Hematopoietic multipotent progenitor cell treated with erythropoietin and hydrocortisone succinate and interleukin-3 and kit ligand, for 17 days (in vitro differentiated cells): ENCODE data around the gene PRKCB.

Experiments used
- DNase-seq: peaks from one replicate; pipeline ENCODE4 v3.0.0-alpha.2; 2015; ENCODE audit warnings: low spot score

The PRKCB gene

DNA sequence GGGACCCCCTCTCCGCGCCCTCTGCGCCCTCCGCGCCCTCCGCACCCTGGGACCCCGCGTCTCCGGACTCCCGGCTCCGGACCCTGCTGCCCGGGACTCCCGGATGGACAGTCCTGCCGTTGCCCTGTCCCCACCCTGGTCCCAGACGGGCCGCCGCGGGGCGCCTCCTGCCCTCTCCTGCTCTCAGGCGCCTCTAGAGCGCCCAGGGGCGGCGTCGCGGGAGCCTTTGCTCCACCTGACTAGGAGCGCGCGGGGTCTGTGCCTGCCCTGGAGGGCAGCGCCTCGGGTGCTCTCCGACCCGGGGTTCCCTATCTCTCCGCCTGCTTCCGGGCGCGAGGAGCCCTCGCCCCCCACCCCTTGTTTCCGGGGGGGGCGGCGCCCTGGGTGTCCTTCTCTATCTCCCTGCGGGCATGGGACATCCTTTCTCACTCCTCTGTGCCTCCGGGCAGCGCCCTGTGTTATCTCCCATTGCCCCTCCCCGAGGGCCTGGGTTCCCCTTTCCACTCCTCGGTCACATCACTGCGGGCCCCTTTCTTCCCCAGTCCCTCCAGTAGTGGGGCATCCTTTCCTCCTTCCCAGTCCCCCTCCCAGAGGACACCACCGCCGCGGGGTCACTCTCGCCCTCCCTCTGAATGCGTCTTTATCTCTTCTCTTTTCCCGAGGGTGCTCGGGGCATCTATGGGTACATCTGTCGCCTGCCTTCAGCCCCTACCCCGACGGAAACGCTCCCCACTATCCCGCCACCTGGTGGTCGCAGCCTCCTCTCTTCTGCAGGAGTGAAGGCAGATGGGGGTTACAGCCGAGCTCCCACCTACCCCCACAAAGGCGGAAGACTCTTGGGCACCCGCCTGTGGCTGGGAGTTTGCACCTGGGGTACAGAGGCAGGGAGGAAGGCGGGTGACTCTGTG, 875 bp downstream of the PRKCB start:
- no peak for DNase-seq

DNA sequence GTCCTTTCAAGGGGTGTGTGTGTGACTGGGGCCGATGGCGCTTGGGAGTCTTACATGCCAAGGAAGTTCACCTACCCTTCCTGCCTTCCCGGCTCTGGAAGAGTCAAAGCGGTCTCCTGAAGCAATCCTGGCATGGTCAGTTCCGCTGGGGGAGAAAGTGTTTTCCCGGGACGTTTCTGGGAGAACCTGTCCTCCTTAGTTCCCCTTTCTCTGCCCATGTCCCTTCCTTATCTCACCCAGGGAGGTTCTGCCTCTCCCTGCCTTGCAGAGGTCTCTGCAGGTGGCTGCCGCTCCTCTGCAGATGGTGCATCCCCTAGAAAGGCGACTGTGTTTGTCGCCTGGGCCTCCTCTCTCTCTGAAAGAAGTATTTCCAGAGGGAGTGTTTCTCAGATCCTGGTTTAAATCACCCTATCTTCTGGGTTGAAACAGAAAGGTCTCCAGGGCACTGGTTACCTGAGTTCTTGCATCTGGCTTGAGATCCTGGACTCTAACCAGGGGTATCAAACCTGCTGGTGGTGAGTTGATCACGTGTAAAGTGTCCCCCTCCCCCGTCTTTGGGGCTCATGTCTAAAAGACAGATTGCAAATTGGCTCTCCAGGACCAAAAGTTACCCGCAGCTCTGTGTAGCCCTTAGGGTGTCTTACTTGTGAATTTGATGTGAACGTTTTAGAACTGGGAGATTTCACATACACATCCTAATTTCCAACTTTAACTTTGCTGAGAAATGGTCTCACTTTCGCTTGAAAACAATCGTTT, 1.9 kb downstream of the PRKCB start:
- no peak for DNase-seq

DNA sequence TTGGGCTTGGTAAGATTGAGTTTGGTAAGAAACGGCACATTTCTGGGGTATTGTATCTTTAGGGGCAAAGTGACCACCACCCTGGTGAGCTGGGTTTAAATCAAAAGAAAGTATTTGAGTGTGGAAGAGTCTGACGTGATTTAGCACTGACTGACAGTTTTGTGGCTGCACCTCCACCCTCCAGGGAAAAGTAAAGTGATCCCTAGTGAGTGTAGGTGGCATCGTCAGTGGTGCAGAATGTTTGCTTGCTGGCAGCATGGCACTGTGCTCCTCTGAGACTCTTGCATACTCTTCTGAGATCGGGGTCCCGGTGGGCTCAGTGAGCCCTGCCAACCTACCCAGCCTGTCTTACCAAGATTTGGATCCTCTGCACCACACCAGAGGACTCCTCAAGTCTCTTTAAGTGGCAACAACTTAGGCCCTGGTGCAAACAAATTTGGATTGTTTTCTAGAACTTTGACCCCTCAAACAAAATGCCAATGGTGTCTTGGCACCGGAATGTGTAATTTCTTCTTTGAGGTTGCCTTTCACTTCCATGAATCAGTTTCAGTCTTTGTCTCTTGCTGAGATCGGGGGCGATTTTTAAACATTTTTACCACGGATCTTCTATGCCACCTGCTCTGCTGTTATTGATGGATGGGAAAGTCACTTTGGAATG, 2.8 kb downstream of the PRKCB start:
- DNase-seq, result no peak

DNA sequence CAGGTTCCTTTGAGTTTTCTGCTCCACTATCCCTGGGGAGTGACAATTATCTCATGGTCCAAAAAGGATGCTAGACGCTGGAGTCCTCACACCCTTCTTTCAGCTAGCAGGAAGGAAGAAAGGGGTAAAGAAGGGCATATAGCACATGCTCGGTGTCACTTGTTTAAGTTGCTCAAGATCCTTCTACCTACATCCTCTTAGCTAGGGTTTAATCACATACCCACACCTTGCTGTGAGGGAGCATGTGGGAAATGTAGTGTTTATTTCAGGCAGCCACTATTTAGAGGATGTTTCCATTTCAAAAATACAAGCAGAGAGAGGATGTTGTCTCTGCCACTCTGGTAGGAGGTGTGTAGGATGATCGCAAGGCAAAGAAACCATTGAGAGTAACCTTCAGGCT, 4.5 kb downstream of the PRKCB start:
- no peak for DNase-seq

DNA sequence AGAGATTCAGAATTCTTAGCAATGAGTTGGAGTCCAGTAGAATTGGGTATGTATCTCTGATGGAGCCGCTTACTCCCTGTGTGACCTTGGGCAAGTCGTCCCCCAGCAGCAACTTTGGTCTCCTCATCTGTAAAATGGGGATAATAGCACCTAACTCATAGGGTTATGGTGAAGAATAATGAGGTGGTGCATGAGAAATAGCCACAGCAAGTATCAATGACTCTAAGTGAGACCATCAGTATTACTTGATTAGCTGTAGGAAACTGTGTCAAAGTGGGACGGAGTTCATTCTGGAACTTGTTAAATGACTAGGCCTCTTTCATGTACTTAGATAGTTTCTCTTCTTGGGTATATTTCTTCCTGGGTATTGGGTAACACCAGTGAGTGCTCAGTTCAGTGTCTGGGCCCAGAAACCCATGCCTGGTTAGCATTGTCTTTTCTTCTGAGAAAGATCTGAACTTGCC, 6.4 kb downstream of the PRKCB start:
- DNase-seq, result no peak

DNA sequence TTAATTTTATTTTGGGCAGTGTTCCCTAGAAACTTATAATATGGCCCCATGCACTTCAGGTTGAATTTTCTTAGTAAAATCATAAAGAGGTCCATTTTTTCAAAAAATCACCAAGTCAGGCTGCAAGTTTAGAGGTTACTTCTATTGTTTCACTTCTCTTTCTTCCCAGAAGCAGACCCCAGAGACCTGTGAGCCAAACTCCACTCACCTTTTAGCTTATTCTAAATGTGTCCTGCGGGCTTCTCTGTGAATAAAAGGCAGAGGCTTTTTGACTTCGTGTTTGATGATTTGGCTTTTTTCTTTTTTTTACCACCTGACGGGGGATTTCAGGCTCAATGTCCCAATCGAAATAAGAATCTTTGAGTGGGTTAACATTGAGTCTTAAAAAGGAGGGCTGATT, 7.4 kb downstream of the PRKCB start:
- no peak for DNase-seq

DNA sequence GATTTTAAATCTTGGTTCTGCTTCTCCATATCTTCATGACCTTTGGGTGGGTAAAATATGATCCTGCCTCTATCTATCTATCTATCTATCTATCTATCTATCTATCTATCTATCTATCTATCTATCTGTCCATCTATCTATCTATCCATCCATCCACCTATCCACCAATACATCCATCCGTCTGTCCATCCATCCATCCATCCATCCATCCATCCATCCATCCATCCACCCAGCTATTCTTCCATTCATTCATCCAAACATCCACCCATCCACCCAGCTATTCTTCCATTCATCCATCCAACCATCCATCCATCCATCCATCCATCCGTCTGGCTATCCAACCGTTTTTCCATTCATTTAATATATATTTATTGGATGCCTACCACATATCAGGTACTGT, 11.5 kb downstream of the PRKCB start:
- DNase-seq, result no peak

DNA sequence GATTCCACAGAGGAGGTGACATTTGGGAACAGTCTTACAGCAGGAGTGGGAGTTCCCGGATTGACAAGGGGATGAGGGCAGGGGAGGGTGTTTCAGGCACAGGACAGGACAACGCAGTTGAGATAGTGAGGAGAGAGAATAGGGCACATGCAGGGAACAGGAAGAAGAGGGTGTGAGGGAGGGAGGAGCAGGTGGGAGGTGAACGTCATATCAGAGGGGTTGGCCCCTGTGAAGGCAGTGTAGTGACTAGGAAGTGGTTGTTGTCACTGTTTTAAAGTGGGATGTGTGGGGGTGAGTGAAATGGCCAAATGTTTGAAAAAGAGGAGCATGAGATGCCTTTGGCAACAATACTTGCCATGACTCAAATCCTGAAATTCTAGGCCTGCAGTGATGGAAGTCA, 12.2 kb downstream of the PRKCB start:
- no peak for DNase-seq

DNA sequence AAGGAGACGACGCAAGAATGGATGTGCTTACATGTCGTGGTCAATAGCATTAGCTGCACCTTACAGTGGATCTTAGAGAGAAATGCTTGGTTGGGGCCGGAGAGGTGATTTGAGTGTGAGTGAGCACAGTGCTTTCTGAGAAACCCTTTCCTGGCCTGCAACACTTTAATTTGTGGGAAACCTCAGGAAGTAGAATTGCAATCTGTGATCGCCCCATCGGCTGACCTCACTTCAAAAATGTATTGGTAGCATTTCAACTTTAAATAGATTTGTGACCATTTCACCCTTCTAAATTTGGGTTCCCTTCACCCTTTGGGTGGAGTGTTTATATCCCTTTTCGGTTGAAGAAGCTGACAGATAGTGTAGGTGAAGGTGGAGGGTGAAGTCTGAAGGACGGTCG, 13.2 kb downstream of the PRKCB start:
- no peak for DNase-seq

DNA sequence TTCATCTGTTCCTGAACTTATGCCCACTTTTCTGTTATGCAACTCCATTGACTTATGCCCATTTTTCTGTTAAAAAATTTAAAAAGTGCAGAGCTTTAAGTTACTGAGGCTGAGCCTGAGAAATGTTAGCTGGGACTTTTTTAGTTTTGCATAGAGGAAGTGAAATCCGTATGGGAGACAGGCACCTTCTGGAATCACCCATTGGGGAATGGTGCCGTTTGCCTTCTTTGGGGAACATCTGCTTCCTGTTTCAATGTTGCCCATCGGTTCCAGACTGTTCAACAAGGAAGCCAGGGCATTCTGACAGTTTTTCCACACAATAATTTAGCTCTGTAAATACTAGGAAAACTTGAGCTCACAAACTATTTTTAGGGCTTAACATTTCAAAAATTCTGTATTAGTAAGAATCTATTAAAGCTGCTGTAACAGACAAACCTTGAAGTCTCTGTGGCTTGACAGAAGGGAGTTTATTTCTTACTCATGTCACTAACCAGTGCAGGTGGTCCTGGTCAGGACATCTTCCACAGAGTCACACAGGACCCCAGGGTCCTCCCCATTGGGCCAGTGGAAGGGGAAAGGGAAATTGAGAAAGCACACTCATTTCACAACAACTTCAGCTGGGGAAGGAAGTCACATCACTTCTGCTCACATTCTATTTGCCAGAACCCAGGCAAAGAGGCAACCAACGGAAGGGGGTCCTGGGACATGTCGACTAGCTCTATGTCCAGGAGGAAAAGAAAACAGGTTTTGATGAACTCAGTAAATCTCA, 17.2 kb downstream of the PRKCB start:
- no peak for DNase-seq

DNA sequence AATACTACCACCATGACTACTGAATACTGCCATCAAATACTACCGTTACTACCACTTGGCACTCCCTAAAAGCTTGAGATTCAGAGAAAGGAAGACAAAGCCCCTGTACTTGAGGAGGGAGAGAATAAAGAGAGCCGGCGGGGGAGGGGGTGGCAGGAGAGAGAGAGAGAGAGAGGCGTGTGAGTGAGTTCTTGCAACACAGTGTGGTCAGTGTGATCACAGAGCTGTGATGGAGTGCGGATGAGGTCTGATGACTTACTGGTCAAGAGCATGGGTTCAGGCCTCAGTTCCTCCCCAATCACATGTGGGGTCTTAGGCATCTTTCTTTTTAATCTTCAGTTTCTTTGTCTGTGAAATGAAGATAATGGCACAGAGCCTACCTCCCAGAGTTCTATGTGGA, 19.2 kb downstream of the PRKCB start:
- no peak for DNase-seq

DNA sequence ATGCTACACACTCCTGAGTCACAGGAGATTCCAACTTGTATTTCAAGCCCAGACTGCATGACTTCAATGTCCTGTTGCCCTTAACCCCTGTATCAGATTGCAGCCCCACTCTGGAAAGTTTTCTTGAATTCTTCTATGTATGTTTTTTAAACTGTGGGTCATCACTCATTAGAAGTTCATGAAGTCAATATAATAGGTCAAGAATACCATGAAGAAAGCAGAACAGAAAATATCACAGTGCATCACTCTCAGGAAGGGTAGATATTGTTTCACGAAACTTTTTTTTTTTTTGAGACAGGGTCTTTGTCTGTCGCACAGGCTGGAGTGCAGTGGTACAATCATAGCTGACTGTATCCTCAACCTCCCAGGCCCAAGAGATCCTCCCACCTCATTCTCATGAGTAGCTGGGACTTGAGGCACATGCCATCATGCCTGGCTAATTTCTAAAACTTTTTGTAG, 20.5 kb downstream of the PRKCB start:
- DNase-seq, result no peak

DNA sequence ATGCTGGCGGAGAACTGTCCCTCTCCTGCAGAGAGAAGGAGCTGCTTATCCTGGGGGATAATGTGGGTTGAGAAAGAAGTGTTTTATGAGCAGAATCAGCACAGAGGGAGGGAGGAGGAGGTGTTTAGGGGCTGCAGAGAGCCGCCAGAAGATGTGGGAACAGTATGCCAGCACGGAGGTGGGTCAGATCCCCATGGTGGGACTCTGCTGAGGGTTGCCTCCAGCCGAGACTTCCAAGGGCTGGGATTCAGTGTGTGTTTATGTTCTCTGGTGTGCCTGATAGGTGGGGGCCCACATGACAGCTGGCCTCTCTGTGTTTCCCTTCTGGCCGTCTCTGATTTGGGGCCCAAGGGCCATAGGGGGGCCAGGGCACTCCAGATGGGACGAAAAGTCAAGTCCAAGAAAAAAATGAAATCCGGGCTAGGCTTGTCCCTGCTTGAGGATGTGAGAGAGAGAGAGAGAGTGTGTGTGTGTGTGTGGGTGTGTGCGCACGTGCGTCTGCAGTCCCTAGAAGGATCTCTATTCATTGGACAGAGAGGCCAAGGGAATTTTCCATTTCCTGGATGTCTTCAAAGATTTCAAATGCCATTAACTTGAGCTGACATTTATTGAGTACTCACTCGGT, 21.6 kb downstream of the PRKCB start:
- DNase-seq, result no peak

DNA sequence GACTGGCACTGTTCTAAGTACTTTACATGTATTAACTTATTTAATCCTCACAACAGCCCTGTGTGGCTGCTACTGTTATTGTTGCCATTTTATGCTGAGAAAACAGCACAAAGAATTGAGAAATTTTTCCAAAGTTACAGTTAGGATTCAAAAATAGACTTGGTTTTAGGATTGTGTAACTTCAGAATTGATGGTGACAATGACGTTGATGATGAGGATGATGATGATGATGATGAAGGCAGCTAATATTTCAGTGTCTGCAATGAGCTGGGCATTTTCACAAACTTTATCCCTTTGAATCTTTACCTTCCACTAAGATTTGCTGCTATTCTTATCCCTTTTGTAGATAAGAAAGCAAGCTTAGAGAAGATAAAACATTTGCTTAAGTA, 22.1 kb downstream of the PRKCB start:
- no peak for DNase-seq

DNA sequence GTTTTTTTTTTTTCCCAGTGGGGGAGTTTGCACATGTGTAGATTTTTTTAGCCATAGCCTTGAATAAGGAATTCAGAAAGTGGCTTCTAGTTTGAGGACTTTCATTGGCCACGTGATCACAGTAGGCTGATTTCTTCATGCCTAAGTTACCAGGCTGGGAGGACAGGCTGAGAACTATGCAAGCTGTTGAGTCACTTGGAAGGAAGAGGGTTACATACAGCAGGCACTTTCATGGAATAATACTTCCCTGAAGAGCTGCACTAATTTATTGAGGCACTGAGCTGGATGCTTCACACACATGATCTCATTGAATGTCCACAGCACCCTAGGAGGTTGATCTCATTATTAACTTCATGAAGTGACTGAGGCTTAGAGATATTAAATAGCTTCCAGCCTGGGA, 22.8 kb downstream of the PRKCB start:
- no peak for DNase-seq

DNA sequence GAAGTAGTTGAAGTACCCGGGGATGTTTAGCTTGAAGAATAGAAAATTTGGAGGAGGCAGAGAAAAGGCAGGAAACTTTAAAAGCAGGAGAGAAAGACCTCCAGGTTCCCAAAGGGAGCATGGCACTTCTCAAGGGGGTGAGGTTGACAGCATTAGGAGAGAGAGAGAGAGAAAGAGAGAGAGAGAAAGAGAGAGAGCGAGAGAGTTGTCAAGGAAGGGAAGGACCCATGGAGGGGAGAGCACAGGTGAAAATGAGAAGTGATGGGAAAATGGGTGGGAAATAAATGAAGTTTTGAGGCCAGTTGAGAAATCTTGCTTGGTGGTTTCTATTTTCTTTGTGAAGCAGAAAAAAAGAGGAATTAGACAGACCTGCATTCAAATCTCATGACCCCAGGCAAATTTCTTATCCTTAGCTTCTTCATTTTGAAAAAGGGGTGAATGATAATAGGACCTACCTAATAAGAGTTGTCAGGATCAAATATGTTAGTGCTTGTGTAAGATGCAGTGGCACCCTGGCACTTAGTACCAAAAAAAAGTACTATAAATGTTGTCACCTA, 24.0 kb downstream of the PRKCB start:
- no peak for DNase-seq

DNA sequence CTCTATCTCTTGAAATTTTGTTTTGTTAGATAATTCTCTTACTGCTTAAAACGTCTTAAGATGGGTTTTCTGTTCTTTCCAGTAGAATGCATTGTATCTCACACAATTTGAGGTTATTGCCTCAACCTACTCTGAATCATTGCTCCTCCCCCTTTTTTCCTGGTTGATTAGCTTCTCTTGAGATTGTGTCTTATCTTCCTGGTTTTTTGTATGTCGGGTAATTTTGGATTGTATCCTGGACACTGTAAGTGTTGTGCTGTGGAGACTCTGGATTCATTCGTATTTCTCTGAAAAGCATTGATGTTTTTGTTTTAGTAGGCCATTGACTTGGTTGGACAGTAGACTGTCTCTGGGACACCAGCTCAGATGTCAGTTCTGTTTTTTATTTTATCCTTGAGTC, 26.1 kb downstream of the PRKCB start:
- no peak for DNase-seq

DNA sequence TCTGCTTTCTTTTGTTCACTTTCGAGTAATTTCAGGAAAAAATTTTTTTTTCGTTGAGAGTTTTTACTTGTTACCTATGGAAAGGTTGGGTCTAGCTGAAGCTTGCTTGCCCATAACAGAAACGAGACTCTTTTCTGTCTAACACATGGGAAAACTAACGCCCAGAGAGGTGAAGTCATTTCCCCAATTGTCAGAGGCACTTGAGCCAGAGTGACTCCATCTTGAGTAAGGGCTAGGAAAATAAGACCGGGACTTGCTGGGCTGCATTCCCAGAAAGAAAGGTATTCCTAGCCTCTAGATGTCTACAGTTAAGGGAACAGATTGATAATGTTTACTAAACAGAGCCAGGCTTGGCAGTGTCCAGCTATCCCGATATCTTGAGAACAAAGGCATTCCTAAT, 26.8 kb downstream of the PRKCB start:
- DNase-seq, result no peak

DNA sequence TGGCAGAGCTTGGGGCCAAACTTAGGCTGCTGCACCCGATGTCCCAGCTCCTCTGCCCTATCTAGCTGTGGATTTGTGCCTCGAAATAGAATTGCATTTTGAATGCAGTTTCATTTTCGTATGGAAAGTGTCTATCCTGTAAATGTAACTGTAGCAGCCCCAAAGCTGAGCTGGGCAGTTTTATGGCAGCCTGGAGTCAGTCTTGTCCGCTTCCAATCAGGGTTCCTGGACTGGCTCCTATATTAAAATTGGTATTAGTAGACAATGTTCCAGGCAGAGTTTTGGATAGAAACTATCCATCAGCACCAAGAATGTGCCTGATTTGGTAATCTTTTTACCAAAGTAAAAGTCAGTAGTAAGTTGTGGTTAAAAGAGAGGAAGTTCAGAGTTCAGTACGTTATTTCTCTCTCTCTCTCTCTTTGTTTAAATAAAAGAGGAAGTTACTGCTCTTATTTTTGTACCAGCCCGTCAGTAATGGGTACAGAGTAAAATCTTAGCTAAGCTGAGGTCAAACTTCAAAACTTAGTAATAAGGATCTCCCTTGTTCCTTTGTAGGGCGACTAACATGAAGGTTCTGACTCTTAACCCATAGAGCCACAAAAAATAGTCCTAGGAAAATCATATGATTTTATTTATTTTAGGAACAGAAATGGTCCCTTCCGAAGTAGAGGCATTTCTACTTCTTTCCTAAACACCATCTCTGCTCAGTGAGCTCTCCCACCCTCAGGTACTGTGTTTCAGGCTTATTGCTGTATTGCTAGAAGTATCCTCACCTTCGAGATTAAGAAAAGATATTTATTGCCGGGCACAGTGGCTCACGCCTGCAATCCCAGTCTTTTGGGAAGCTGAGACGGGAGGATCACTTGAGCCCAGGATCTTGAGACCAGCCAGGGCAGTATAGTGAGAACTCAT, 28.0 kb downstream of the PRKCB start:
- no peak for DNase-seq

DNA sequence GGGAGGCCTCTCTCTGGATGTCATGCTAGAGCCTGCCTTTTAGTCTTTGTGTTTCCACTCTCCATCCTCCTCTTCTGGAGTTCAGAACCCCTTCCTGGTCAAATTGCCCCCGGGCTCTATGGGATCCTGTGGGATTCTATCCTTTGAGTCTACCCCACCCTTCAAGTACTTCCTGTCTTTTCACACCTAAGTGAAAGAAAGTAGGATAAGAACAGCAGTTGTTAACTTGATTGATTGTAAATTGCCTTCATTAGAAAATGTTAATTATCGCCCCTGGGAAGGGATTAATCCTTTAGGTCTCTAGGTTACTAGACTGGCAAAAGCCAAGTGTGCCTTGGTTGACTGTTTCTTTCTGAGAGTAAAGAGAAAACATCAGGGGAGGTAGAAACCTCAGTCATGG, 30.1 kb downstream of the PRKCB start:
- DNase-seq, result no peak
